ENCODE measurements around the gene ADGRA1.

- TF ChIP-seq POLR2AphosphoS5 (IDR thresholded peaks at IDR 0.05) (no peak), CTCF (IDR thresholded peaks at IDR 0.05) (no peak), POLR2A (IDR thresholded peaks at IDR 0.05) (no peak), EP300 (IDR thresholded peaks at IDR 0.05) (no peak)
These were observed 1.5 kb downstream of the ADGRA1 start for GRCh38 chr10:133088956-133089800.
